HG03469 (cell line): ENCODE data around the gene YPEL3.
A peak's percentile ranks its signal among the peaks of the same experiment; 100 is the strongest.

Experiments used
- ATAC-seq: cut with Tn5 transposase; IDR thresholded peaks from one replicate; pipeline ENCODE4 v1.9.1; 2021; ENCODE audit warnings: mild to moderate bottlenecking, moderate library complexity, moderate number of reproducible peaks; ENCODE audit not compliant: unreplicated experiment

YPEL3 gene

GRCh38 chr16:30091474-30092372 is 4.3 kb downstream of the YPEL3 start, which contains the start of gene TBX6:
TSS of gene TBX6 (minus strand) at chr16:30091924. CDS start at chr16:30091193, 731 bp downstream.
- ATAC-seq = peak; percentile 42

GRCh38 chr16:30090610-30091331 is 5.2 kb downstream of the YPEL3 start:
- ATAC-seq = no peak

- no peak for ATAC-seq
Observed at GRCh38 chr16:30088832-30089624, 7.0 kb downstream of the YPEL3 start.

- no peak for ATAC-seq
Observed at GRCh38 chr16:30088237-30088831, 7.7 kb downstream of the YPEL3 start.

- ATAC-seq = no peak
Observed at GRCh38 chr16:30087181-30087898, 8.7 kb downstream of the YPEL3 start.

GRCh38 chr16:30086291-30087140 is 9.5 kb downstream of the YPEL3 start:
- no peak for ATAC-seq

GRCh38 chr16:30085820-30086219 is 10.2 kb downstream of the YPEL3 start:
- ATAC-seq = no peak

- ATAC-seq = no peak
Observed at GRCh38 chr16:30085247-30085646, 10.8 kb downstream of the YPEL3 start.

- no peak for ATAC-seq
Observed at GRCh38 chr16:30084816-30085159, 11.2 kb downstream of the YPEL3 start.

- ATAC-seq = no peak
Observed at GRCh38 chr16:30084096-30084815, 11.8 kb downstream of the YPEL3 start.

GRCh38 chr16:30083216-30084055 is 12.6 kb downstream of the YPEL3 start:
- ATAC-seq = no peak

GRCh38 chr16:30082545-30083090 is 13.4 kb downstream of the YPEL3 start:
- ATAC-seq = no peak

GRCh38 chr16:30079480-30079879 is 16.5 kb downstream of the YPEL3 start:
- ATAC-seq = no peak

- ATAC-seq = no peak
Observed at GRCh38 chr16:30078744-30079143, 17.3 kb downstream of the YPEL3 start.

- ATAC-seq = no peak
Observed at GRCh38 chr16:30077656-30078055, 18.4 kb downstream of the YPEL3 start.

- ATAC-seq = peak; percentile 9
Observed at GRCh38 chr16:30076276-30076791, 19.7 kb downstream of the YPEL3 start.
